Smooth muscle cell (in vitro differentiated cells): ENCODE measurements around the gene TMCC3. TPM values are rescaled to one million over a fixed set of nuclear protein-coding genes. Genes with fewer than 3 reads are reported as not detected.

ENCODE experiments used
- DNase-seq: peaks from one replicate; lab custom pipeline; 2025; ENCODE audit not compliant: unreplicated experiment; lab: John Stamatoyannopoulos, UW
- H2AFZ ChIP-seq: fragments of 200-600 bp; sonication (generic); 2 replicates; pipeline ENCODE4 v1.6.0; 2016; ENCODE audit warnings: antibody characterized with exemption, low read depth, mild to moderate bottlenecking
- H3F3A ChIP-seq: fragments of 200-600 bp; sonication (generic); 2 replicates; pipeline ENCODE4 v1.6.0; 2017; ENCODE audit warnings: antibody characterized with exemption, low read depth
- H3K27ac ChIP-seq: fragments of 200-600 bp; sonication (generic); 2 replicates; pipeline ENCODE4 v1.5.1; 2016; ENCODE audit warnings: low read depth, mild to moderate bottlenecking
- H3K27me3 ChIP-seq: fragments of 200-600 bp; sonication (generic); 2 replicates; pipeline ENCODE4 v1.6.1; 2016; ENCODE audit warnings: low read depth, mild to moderate bottlenecking
- H3K36me3 ChIP-seq: fragments of 200-600 bp; sonication (generic); 2 replicates; pipeline ENCODE4 v1.5.1; 2016; ENCODE audit warnings: low read depth
- H3K4me1 ChIP-seq: fragments of 200-600 bp; sonication (generic); 2 replicates; pipeline ENCODE4 v1.5.1; 2016; ENCODE audit warnings: low read depth
- H3K4me2 ChIP-seq: fragments of 200-600 bp; sonication (generic); 2 replicates; pipeline ENCODE4 v1.6.0; 2016; ENCODE audit warnings: mild to moderate bottlenecking
- H3K4me3 ChIP-seq: fragments of 200-600 bp; sonication (generic); 2 replicates; pipeline ENCODE4 v1.5.1; 2016; ENCODE audit warnings: mild to moderate bottlenecking
- H3K79me2 ChIP-seq: fragments of 200-600 bp; sonication (generic); 2 replicates; pipeline ENCODE4 v1.6.0; 2016; ENCODE audit warnings: low read depth, mild to moderate bottlenecking
- H3K9ac ChIP-seq: fragments of 200-600 bp; sonication (generic); 2 replicates; pipeline ENCODE4 v1.6.0; 2016; ENCODE audit warnings: low read depth
- H3K9me3 ChIP-seq: fragments of 200-600 bp; sonication (generic); replicated peaks from 2 replicates; pipeline ENCODE4 v1.5.1; 2016; ENCODE audit warnings: low read depth
- H4K20me1 ChIP-seq: fragments of 200-600 bp; sonication (generic); 2 replicates; pipeline ENCODE4 v1.6.0; 2016; ENCODE audit warnings: low read depth
- WGBS: methylation state at CpG from one replicate; pipeline ENCODE4 v1.1.7; 2016; ENCODE audit warnings: low lambda C conversion rate; 5-methylcytosine and 5-hydroxymethylcytosine counted together
- polyA plus RNA-seq: library from polyadenylated mRNA; unstranded; fragments of >200 nt; fragmentation: Nextera tagmentation; extraction: Ambion mirVana; gene quantifications from 2 replicates; pipeline ENCODE4 v1.2.1, GENCODE V29; 2016
- total RNA-seq: library from RNA; depleted of rRNA; stranded (reverse); fragments of >200 nt; gene quantifications from 2 replicates; pipeline ENCODE4 v1.2.3, GENCODE V29; 2014
- TF ChIP-seq, protein P1 (sequence below): fragments of 200-600 bp; sonication (generic); IDR thresholded peaks from 2 replicates; pipeline ENCODE4 v1.5.1; 2017; ENCODE audit warnings: borderline replicate concordance, mild to moderate bottlenecking, antibody characterized with exemption; ENCODE audit not compliant: insufficient read depth, poor library complexity, severe bottlenecking

TMCC3 gene
- total and polyA plus RNA-seq, 2 experiments from 2014 or later = 7.0 to 11.2 TPM

- H3K27ac ChIP-seq = no peak overlapping the region
- H3F3A ChIP-seq = no peaks in the 10 kb centered on the region
- H3K36me3 ChIP-seq = no peaks in the 10 kb centered on the region
- H3K27me3 ChIP-seq = no peaks in the 10 kb centered on the region
- DNase-seq = no peak
- H3K79me2 ChIP-seq = no peaks in the 10 kb centered on the region
- TF ChIP-seq, protein P1, sequence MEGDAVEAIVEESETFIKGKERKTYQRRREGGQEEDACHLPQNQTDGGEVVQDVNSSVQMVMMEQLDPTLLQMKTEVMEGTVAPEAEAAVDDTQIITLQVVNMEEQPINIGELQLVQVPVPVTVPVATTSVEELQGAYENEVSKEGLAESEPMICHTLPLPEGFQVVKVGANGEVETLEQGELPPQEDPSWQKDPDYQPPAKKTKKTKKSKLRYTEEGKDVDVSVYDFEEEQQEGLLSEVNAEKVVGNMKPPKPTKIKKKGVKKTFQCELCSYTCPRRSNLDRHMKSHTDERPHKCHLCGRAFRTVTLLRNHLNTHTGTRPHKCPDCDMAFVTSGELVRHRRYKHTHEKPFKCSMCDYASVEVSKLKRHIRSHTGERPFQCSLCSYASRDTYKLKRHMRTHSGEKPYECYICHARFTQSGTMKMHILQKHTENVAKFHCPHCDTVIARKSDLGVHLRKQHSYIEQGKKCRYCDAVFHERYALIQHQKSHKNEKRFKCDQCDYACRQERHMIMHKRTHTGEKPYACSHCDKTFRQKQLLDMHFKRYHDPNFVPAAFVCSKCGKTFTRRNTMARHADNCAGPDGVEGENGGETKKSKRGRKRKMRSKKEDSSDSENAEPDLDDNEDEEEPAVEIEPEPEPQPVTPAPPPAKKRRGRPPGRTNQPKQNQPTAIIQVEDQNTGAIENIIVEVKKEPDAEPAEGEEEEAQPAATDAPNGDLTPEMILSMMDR = no peak
- H3K4me3 ChIP-seq = no peak overlapping the region
- 91% methylated on average over 1 of the region's 1 CpG for WGBS
- H3K9ac ChIP-seq = no peak overlapping the region
- H3K4me1 ChIP-seq = peaks cover 10% of the 10 kb centered on the region
- no peaks in the 10 kb centered on the region for H3K9me3 ChIP-seq
- no peak overlapping the region for H2AFZ ChIP-seq
- no peaks in the 10 kb centered on the region for H4K20me1 ChIP-seq
- no peak overlapping the region for H3K4me2 ChIP-seq
These were observed 21.6 kb upstream of the TMCC3 start for GRCh38 chr12:94671917-94672316.

DNA sequence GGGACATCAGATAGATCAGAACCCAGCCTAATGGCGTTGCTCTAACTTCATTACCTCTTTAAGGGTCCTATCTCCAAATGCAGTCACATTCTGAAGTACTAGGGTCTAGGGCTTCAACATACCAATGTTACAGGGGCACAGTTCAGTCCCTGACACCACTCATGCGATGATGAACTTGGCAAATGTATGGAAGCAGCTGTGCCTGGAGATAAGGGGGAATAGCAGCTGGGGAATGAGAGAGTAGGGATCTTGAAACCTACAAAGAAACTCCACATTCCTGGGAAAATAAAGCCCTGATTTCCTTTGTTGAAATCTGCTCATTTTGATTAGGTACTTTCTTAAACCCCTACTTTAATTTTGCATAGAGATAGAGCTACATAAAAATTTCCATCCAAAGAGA lies 20.5 kb upstream of the TMCC3 start:
- no peaks in the 10 kb centered on the region for H4K20me1 ChIP-seq
- H3F3A ChIP-seq = no peaks in the 10 kb centered on the region
- H3K4me1 ChIP-seq = peaks cover 10% of the 10 kb centered on the region
- WGBS = 64% methylated on average over 2 of the region's 2 CpGs
- no peaks in the 10 kb centered on the region for H3K79me2 ChIP-seq
- no peak overlapping the region for H3K9ac ChIP-seq
- H3K27me3 ChIP-seq = no peaks in the 10 kb centered on the region
- TF ChIP-seq, protein P1 = no peak
- no peaks in the 10 kb centered on the region for H3K9me3 ChIP-seq
- no peak overlapping the region for H3K27ac ChIP-seq
- H3K4me3 ChIP-seq = no peak overlapping the region
- no peak for DNase-seq
- no peak overlapping the region for H3K4me2 ChIP-seq
- no peak overlapping the region for H2AFZ ChIP-seq
- no peaks in the 10 kb centered on the region for H3K36me3 ChIP-seq

DNA sequence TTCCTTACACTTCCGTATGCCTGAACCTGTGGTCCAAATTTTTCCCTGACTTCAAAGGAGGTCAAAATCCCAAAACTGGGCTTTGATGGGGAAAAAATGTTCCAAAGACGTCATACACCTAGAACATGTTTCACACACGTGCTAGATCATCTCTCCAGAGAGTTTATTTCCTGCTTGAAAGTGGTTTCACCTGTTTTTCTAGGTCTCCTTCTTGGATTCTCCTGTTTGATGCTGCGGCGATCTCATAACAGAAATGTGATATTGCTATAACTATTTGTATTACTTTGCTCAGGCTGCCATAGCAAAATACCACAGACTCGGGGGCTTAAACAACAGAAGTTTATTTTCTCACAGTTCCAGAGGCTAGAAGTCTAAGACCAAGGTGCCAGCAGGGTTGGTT lies 19.7 kb upstream of the TMCC3 start:
- Histone ChIP-seq H3K9ac (no peak overlapping the region), H3K27ac (peak overlapping the region; percentile 33), H3K4me2 (peak overlapping the region; percentile 55), H3F3A (no peaks in the 10 kb centered on the region), H3K79me2 (no peaks in the 10 kb centered on the region), H3K4me3 (no peak overlapping the region), H3K36me3 (no peaks in the 10 kb centered on the region), H3K4me1 (peaks cover 10% of the 10 kb centered on the region), H3K27me3 (no peaks in the 10 kb centered on the region), H2AFZ (no peak overlapping the region), H4K20me1 (no peaks in the 10 kb centered on the region), H3K9me3 (no peaks in the 10 kb centered on the region)
- no peak for DNase-seq
- TF ChIP-seq, protein P1 = no peak
- 73% methylated on average over 6 of the region's 6 CpGs for WGBS

DNA sequence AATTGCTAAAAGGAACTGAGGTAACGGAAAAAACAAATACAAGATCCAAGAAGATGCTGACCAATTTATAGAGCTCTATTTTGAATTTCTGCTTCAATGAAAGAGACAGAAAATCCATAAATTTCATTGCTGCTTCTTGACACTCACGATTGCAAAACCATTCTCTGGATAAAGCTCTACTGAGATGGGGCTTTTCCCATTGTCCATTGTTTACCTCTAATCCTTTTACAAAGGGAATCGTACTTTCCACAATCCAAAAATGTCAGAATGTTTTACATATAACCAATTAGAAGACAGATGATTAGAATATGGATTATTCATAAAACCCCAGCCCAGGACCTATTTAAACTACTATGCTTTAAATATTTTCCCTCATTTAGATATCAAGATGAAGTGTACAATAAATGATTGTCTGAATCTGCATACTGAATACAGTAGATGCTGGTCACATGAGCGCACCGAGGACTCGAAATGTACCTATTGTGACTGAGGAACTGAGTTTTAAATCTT lies 16.7 kb upstream of the TMCC3 start:
- Histone ChIP-seq H3K36me3 (no peaks in the 10 kb centered on the region), H4K20me1 (no peaks in the 10 kb centered on the region), H3K4me1 (peaks cover 7% of the 10 kb centered on the region), H3K9ac (no peak overlapping the region), H3K79me2 (no peaks in the 10 kb centered on the region), H3K27me3 (no peaks in the 10 kb centered on the region), H3F3A (no peaks in the 10 kb centered on the region), H3K4me3 (no peak overlapping the region), H3K9me3 (no peaks in the 10 kb centered on the region), H3K27ac (no peak overlapping the region), H3K4me2 (no peak overlapping the region), H2AFZ (no peak overlapping the region)
- TF ChIP-seq, protein P1 = no peak
- 94% methylated on average over 6 of the region's 6 CpGs for WGBS
- no peak for DNase-seq
